HepG2 (cell line): ENCODE measurements around the gene AUP1. TPM values are rescaled to one million over a fixed set of nuclear protein-coding genes. Genes with fewer than 3 reads are reported as not detected.

Experiments used
- KLF16 ChIP-seq, 2 experiments: sonication (generic) in 1 of 2; formaldehyde crosslinking in 1 of 2; IDR thresholded peaks; 2 replicates each; pipeline versions ENCODE4 v1.6.1 to v1.8.0; 2016 to 2023; ENCODE audit warnings: missing genetic modification reagents in 2 of 2, missing compliant biosample characterization in 1 of 2
- MED13 ChIP-seq: sonication (generic); formaldehyde crosslinking; IDR thresholded peaks from 2 replicates; pipeline ENCODE4 v1.5.0; 2020; ENCODE audit warnings: missing genetic modification reagents
- MEF2D ChIP-seq: sonication (generic); formaldehyde crosslinking; IDR thresholded peaks from 2 replicates; pipeline ENCODE4 v1.5.1; 2020; ENCODE audit warnings: mild to moderate bottlenecking, missing genetic modification reagents
- MLLT10 ChIP-seq: sonication (generic); formaldehyde crosslinking; IDR thresholded peaks from 2 replicates; pipeline ENCODE4 v1.4.0; 2020; ENCODE audit warnings: missing genetic modification reagents
- NFYB ChIP-seq: sonication (generic); formaldehyde crosslinking; IDR thresholded peaks from 2 replicates; pipeline ENCODE4 v1.4.0; 2020; ENCODE audit warnings: missing genetic modification reagents
- ONECUT2 ChIP-seq: sonication (generic); formaldehyde crosslinking; IDR thresholded peaks from 2 replicates; pipeline ENCODE4 v1.4.0; 2020; ENCODE audit warnings: missing genetic modification reagents
- PCBP1 ChIP-seq: fragments of 200-400 bp; formaldehyde crosslinking; IDR thresholded peaks from 2 replicates; pipeline ENCODE4 v1.6.1; 2017; ENCODE audit warnings: mild to moderate bottlenecking, low read depth, low read length, borderline replicate concordance
- PPARG ChIP-seq: conservative IDR thresholded peaks from 2 replicates; pipeline ENCODE4 v1.6.1; 2016; ENCODE audit warnings: missing biosample characterization, missing genetic modification reagents
- SCMH1 ChIP-seq: sonication (generic); formaldehyde crosslinking; IDR thresholded peaks from 2 replicates; pipeline ENCODE4 v1.9.0; 2021; ENCODE audit warnings: missing genetic modification reagents, mild to moderate bottlenecking, borderline replicate concordance
- TRIM24 ChIP-seq: sonication (generic); formaldehyde crosslinking; IDR thresholded peaks from 2 replicates; pipeline ENCODE4 v1.8.0; 2022; ENCODE audit warnings: mild to moderate bottlenecking, missing genetic modification reagents
- TSC22D2 ChIP-seq: sonication (generic); formaldehyde crosslinking; IDR thresholded peaks from 2 replicates; pipeline ENCODE4 v1.5.1; 2020; ENCODE audit warnings: missing genetic modification reagents, mild to moderate bottlenecking, borderline replicate concordance
- YEATS2 ChIP-seq: sonication (generic); formaldehyde crosslinking; IDR thresholded peaks from 2 replicates; pipeline ENCODE4 v1.4.0; 2020; ENCODE audit warnings: missing genetic modification reagents, borderline replicate concordance
- YY1 ChIP-seq: IDR thresholded peaks from 2 replicates; pipeline ENCODE4 v1.6.1; 2011; ENCODE audit warnings: low read length, low read depth, moderate library complexity, mild to moderate bottlenecking; ENCODE audit not compliant: insufficient read depth, insufficient replicate concordance
- ZNF205 ChIP-seq: IDR thresholded peaks from 2 replicates; pipeline ENCODE4 v1.6.1; 2018; ENCODE audit warnings: missing biosample characterization, missing genetic modification reagents
- ZNF33B ChIP-seq: sonication (generic); formaldehyde crosslinking; IDR thresholded peaks from 2 replicates; pipeline ENCODE4 v1.5.1; 2020; ENCODE audit warnings: mild to moderate bottlenecking, missing genetic modification reagents
- ZNF652 ChIP-seq: IDR thresholded peaks from 2 replicates; pipeline ENCODE4 v1.6.1; 2016; ENCODE audit warnings: low read depth, borderline replicate concordance
- ZNF713 ChIP-seq: sonication (generic); formaldehyde crosslinking; IDR thresholded peaks from 2 replicates; pipeline ENCODE4 v1.4.0; 2020; ENCODE audit warnings: mild to moderate bottlenecking, missing genetic modification reagents
- polyA plus RNA-seq, 8 experiments: library from polyadenylated mRNA; depleted of rRNA in 3 of 8; stranded (reverse) in 7 of 8; unstranded in 1 of 8; fragments of >200 nt; fragmentation: Illumina TruSeq in 4 of 8; extraction: Trizol in 4 of 8; gene quantifications; 2 replicates each; pipeline versions ENCODE4 v1.2.1 to v1.2.3, GENCODE V29; 2011 to 2016; ENCODE audit warnings: low read depth in 4 of 8, missing spikeins in 1 of 8, mixed read lengths in 1 of 8; ENCODE audit not compliant: insufficient read depth in 1 of 8
- total RNA-seq, 5 experiments: library from RNA; depleted of rRNA; stranded (reverse); fragments of >200 nt; fragmentation: Illumina TruSeq; extraction: Trizol; gene quantifications; 2 replicates each; pipeline ENCODE4 v1.2.3, GENCODE V29; 2016; ENCODE audit warnings: low read depth in 1 of 5
- TF ChIP-seq, protein P1 (sequence below): sonication (generic); formaldehyde crosslinking; IDR thresholded peaks from 2 replicates; pipeline ENCODE4 v1.4.0; 2020; ENCODE audit warnings: missing genetic modification reagents
- TF ChIP-seq, protein P2 (sequence below): sonication (generic); formaldehyde crosslinking; IDR thresholded peaks from 2 replicates; pipeline ENCODE4 v1.4.0; 2020; ENCODE audit warnings: missing genetic modification reagents

Gene AUP1
- total and polyA plus RNA-seq, 2 of the 13 experiments (the other 11 are each of a cell fraction or from before 2014, with no cell fraction given), result 174 to 267 TPM

DNA sequence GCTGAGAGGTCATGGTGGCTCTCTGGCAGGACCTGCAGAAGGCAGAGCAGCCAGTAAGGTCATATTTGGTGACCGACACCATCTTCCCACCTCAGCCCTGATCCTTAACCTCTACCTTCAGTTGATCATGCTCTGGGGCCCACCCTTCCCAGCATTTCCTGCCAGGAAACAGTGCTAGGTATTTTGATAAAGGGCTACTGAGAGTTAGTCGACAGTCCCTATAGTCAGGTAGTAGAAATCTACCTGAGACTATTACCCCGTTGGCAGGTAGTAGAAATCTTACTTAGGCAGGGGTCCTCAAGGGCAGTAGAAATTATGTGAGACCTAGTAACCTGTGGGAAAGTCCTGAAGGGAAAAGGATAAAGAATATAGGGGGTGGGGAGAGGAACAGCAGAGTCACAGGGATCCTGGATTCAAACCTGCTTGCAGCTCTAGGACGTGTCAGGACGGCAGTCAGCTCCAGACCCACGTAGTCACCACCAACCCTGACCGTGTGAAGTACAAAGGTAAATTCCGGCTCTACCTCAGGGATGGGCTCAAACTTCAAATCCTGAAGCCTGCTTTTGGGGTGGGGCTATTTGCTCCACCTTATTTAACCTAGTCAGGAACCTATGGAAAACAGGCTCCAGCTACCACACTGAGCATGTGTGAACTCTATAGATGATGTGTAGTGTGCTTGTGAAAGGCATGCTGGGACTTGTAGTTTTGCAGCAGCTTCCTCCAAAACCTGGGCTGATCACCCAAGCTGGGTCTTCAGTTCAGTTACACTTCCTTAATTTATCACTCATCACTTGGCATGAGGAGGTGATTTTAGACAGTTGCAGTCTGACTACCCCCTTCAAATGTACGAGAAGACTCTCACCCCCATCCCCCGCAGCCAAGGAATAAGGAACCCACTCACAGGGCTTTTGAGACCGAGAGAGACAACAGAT lies 3.5 kb downstream of the AUP1 start, which contains the start of gene DQX1 (continued):
- TF ChIP-seq, protein P1, sequence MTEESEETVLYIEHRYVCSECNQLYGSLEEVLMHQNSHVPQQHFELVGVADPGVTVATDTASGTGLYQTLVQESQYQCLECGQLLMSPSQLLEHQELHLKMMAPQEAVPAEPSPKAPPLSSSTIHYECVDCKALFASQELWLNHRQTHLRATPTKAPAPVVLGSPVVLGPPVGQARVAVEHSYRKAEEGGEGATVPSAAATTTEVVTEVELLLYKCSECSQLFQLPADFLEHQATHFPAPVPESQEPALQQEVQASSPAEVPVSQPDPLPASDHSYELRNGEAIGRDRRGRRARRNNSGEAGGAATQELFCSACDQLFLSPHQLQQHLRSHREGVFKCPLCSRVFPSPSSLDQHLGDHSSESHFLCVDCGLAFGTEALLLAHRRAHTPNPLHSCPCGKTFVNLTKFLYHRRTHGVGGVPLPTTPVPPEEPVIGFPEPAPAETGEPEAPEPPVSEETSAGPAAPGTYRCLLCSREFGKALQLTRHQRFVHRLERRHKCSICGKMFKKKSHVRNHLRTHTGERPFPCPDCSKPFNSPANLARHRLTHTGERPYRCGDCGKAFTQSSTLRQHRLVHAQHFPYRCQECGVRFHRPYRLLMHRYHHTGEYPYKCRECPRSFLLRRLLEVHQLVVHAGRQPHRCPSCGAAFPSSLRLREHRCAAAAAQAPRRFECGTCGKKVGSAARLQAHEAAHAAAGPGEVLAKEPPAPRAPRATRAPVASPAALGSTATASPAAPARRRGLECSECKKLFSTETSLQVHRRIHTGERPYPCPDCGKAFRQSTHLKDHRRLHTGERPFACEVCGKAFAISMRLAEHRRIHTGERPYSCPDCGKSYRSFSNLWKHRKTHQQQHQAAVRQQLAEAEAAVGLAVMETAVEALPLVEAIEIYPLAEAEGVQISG (CRISPR knock-in tag), result peak; percentile 72
- peak; percentile 57; the same call in 1 of the 2 replicates for TF ChIP-seq NFYB
- TF ChIP-seq YY1, result peak; percentile 56
- TF ChIP-seq KLF16 (CRISPR knock-in tag; IDR thresholded peaks at IDR 0.05), result peak in 1 of 2 experiments; percentile 69; a peak in 1 of 4 replicates
- TF ChIP-seq MLLT10 (CRISPR knock-in tag), result no peak
- no peak for TF ChIP-seq PCBP1
- 0 out of 2 replicates have a peak, but pooled peaks have one; percentile 34 for TF ChIP-seq ZNF652 (CRISPR knock-in tag)
- TF ChIP-seq PPARG (CRISPR knock-in tag), result peak; percentile 81; the same call in 1 of the 2 replicates
- TF ChIP-seq MEF2D (CRISPR knock-in tag), result peak; percentile 64; the same call in 1 of the 2 replicates
- no peak for TF ChIP-seq ONECUT2
- TF ChIP-seq, protein P2, sequence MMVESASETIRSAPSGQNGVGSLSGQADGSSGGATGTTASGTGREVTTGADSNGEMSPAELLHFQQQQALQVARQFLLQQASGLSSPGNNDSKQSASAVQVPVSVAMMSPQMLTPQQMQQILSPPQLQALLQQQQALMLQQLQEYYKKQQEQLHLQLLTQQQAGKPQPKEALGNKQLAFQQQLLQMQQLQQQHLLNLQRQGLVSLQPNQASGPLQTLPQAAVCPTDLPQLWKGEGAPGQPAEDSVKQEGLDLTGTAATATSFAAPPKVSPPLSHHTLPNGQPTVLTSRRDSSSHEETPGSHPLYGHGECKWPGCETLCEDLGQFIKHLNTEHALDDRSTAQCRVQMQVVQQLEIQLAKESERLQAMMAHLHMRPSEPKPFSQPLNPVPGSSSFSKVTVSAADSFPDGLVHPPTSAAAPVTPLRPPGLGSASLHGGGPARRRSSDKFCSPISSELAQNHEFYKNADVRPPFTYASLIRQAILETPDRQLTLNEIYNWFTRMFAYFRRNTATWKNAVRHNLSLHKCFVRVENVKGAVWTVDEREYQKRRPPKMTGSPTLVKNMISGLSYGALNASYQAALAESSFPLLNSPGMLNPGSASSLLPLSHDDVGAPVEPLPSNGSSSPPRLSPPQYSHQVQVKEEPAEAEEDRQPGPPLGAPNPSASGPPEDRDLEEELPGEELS, result peak; percentile 36; the same call in 1 of the 2 replicates
- no peak for TF ChIP-seq ZNF713 (CRISPR knock-in tag)
- TF ChIP-seq TRIM24 (CRISPR knock-in tag), result no peak
- TF ChIP-seq MED13, result no peak
- 0 out of 2 replicates have a peak, but pooled peaks have one; percentile 40 for TF ChIP-seq ZNF205 (CRISPR knock-in tag)
- TF ChIP-seq TSC22D2 (CRISPR knock-in tag), result 0 out of 2 replicates have a peak, but pooled peaks have one; percentile 82
- no peak; the same call in 1 of the 2 replicates for TF ChIP-seq ZNF33B (CRISPR knock-in tag)
- peak; percentile 76; the same call in 1 of the 2 replicates for TF ChIP-seq YEATS2 (CRISPR knock-in tag)
- no peak for TF ChIP-seq SCMH1
